ENCODE data around the gene JMJD6. TPM values are rescaled to one million over a fixed set of nuclear protein-coding genes. Genes with fewer than 3 reads are reported as not detected.

JMJD6 gene
- total and polyA plus RNA-seq, 2 of the 8 experiments (the other 6 are each of a cell fraction or from before 2014, with no cell fraction given): 8.6 to 18.6 TPM

- no peak for TF ChIP-seq CHD7 (IDR thresholded peaks at IDR 0.05; ENCODE audit: insufficient replicate concordance, low read length)
- peak; percentile 47; the same call in 1 of the 2 replicates for TF ChIP-seq SP1 (IDR thresholded peaks at IDR 0.05; ENCODE audit: low read depth, low read length)
- no peak for TF ChIP-seq RNF2 (IDR thresholded peaks at IDR 0.05; ENCODE audit: borderline replicate concordance, low read depth, low read length, missing control alignments, poor library complexity, severe bottlenecking)
- TF ChIP-seq ASH2L (IDR thresholded peaks at IDR 0.05; ENCODE audit: low read length): peak; percentile 46
- no peak for TF ChIP-seq BACH1 (IDR thresholded peaks at IDR 0.05; ENCODE audit: low read length)
- peak; percentile 76 to 94 (median 85) for TF ChIP-seq CTCF (IDR thresholded peaks at IDR 0.05; ENCODE audit: control extremely low read depth in 1 of 3, insufficient read depth in 1 of 3, low read depth in 1 of 3, low read length in 3 of 3)
- TF ChIP-seq JUND (IDR thresholded peaks at IDR 0.05; ENCODE audit: low read length): no peak
These were observed 43.2 kb downstream of the JMJD6 start (continued) for GRCh38 chr17:76683011-76683755.

All from H1 (cell line).